LNCaP clone FGC (cell line): ENCODE measurements around the gene VAV2.

Source experiments
- DNase-seq: peaks from one replicate; pipeline ENCODE4 v3.0.0-alpha.2; 2011; ENCODE audit warnings: low read depth
- H3K4me3 ChIP-seq: 2 replicates; pipeline ENCODE4 v1.5.1; 2011; ENCODE audit warnings: mild to moderate bottlenecking, low read depth, low read length, control low read depth
- TF ChIP-seq, protein P1 (sequence below): IDR thresholded peaks from 2 replicates; pipeline ENCODE4 v1.5.1; 2012; ENCODE audit warnings: mild to moderate bottlenecking; ENCODE audit not compliant: control insufficient read depth, insufficient read depth; ENCODE audit errors: extremely low read depth

The VAV2 gene

DNA sequence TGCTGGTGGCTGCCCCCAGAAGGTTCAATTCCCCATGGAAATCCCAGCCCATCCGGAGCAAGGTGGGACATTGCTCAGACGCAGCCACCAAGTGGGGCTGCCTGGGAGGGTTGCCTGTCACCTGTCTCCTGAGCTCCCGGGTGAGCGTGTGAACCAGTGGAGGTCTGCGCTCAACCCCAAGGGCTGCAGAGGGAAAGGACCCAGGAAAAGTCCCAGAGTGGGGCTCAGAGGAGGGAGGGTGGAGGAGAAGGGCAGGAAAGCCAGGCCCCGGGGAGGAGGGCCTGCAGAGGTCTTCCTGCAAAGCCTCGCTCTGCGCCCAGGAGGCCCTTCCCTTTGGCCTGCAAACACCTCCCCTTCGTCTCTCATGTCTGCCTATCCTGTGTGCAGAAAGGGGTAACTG, 134.5 kb downstream of the VAV2 start:
- H3K4me3 ChIP-seq = no peak overlapping the region
- no peak for DNase-seq
- TF ChIP-seq, protein P1, sequence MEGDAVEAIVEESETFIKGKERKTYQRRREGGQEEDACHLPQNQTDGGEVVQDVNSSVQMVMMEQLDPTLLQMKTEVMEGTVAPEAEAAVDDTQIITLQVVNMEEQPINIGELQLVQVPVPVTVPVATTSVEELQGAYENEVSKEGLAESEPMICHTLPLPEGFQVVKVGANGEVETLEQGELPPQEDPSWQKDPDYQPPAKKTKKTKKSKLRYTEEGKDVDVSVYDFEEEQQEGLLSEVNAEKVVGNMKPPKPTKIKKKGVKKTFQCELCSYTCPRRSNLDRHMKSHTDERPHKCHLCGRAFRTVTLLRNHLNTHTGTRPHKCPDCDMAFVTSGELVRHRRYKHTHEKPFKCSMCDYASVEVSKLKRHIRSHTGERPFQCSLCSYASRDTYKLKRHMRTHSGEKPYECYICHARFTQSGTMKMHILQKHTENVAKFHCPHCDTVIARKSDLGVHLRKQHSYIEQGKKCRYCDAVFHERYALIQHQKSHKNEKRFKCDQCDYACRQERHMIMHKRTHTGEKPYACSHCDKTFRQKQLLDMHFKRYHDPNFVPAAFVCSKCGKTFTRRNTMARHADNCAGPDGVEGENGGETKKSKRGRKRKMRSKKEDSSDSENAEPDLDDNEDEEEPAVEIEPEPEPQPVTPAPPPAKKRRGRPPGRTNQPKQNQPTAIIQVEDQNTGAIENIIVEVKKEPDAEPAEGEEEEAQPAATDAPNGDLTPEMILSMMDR = no peak

DNA sequence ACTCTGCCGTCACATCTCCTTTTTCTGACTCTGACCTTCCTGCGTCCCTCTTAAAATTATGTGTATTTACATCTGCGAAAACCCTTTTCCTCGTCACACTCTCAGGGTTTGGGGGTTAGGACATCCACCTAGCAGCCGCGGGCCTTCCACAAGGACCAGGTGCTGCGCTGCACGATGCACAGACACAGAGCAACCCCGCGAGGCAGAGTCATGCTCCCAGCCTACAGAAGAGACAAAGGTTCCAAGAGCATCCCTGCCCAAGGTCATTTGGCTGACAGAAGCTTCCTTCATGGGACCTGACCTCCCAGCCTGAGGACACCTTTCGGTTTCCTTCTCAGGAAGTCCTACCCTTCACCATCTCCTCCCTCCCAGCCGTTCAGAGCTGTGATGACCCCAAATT, 135.3 kb downstream of the VAV2 start:
- TF ChIP-seq, protein P1 = no peak
- no peak for DNase-seq
- H3K4me3 ChIP-seq = no peak overlapping the region

DNA sequence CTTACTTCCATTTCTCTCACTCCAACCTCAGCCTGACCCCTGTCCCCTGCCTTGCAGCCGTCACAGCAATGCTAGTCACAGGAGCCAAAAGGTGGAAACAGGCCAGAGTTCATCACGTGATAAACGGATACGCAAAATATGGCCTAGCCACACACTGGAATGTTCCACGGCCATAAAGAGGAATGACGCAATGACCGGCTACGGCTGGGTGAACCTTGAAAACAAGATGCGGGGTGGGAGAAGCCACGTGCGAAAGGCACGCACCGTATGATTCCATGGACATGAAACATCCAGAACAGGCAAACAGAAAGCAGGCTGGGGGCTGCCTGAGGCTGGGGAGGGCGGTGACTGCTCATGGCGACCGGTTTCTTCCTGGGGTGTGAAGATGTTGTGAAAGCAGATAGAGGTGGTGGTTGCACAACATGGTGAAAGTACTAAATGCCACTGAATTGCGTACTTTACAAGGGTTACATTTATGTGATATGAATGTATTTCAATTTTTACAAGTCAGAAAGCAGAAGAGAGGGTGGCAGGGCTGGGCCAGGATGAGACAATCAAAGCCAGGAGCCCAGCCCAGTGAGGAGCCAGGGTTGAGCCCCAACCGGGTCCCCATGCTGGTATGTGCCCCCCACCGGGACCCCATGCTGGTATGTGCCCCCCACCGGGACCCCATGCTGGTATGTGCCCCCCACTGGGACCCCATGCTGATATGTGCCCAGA, 136.2 kb downstream of the VAV2 start:
- TF ChIP-seq, protein P1 = no peak
- DNase-seq = no peak
- H3K4me3 ChIP-seq = no peak overlapping the region

DNA sequence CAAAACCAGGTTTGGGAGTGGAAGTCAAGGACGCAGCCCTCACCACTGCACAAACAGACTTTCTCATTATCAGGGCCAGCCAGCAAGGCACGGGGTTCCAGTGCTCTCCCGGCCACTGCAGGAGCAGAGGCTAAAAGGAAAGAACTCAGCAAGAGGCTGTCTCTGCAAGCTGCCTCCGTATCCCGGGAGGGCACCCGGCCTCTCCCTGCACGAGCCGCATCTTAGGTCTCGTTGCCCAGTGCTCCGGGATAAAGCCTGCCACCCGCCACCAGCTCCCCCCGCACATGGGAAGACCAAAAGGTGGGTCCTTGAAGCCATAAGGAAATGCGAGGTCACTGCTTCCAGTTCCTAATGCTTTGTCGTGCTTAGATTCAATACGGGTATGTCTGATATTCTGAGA, 136.8 kb downstream of the VAV2 start:
- TF ChIP-seq, protein P1 = no peak
- H3K4me3 ChIP-seq = no peak overlapping the region
- DNase-seq = no peak

DNA sequence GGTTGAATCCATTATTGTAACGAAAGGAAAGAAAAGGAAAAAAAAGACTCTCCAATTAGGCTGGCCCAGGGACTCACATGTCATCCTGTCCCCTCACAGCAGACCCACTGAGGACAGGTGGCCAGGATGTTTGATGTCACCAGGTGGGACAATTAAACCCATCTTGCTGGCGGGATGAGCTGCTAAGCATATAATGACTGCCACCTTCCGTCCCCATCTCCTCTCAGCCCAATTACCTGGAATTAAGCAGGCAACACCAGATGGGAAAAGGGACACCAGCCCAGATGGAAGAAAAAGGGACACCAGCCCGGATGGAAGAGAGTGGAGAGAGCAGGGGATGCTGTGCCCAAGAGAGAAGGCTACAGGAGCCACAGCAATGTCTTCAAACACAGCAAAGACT, 137.4 kb downstream of the VAV2 start:
- TF ChIP-seq, protein P1 = no peak
- no peak for DNase-seq
- H3K4me3 ChIP-seq = no peak overlapping the region

DNA sequence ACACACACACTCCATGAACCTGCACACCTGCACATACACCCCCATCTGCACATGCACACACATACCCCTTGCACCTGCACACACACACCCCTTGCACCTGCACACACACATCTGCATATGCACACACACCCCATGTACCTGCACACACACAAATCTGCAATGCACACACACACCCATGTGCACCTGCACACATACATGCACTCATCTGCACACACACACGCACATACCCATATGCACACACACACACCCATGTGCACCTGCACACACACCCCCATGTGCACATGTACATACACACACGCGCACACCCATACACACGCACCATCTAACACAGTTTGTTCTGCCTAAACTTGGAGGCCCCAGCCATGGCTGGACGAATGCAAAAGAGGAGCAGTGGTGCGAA, 138.1 kb downstream of the VAV2 start:
- TF ChIP-seq, protein P1 = no peak

DNA sequence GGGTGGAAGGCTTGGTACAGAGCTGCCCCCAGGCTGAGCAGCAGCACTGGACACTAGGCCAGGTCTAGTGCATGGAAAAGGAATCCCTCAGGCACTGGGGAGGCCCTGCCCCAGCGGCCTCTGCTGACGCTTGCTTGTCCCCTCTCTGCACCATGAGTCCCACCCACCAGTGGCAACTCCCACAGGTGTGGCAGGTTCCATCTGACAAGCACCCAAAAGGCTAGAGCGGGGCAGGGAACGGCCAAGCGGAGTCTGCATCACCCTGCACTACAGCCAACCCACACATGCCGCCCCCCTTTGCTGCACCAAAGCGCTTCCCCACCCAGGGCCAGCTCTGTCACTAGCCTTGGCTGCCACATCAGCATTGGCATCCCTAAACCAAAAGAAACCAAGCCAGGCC, 138.8 kb downstream of the VAV2 start:
- H3K4me3 ChIP-seq = no peak overlapping the region
- TF ChIP-seq, protein P1 = no peak
- DNase-seq = no peak

More for the DNA sequence above, 138.1 kb downstream of the VAV2 start:
- no peak for DNase-seq
- H3K4me3 ChIP-seq = no peak overlapping the region
